Tibial nerve (tissue), 4 donors: ENCODE data around the gene NPSR1.

Experiments used
- EP300 ChIP-seq, 2 donors: sonication (generic); formaldehyde crosslinking; IDR thresholded peaks; one replicate each; pipeline ENCODE4 v1.6.1; 2017; ENCODE audit warnings: antibody characterized with exemption in 2 of 2, mild to moderate bottlenecking in 1 of 2
- POLR2A ChIP-seq, 2 donors: fragments of 450-650 bp; IDR thresholded peaks; one replicate each; pipeline ENCODE4 v1.6.1; 2017; ENCODE audit warnings: antibody characterized with exemption in 2 of 2, mild to moderate bottlenecking in 2 of 2, moderate library complexity in 2 of 2
- TF ChIP-seq, protein P1 (sequence below), 5 experiments: fragments of 200-600 bp in 3 of 5; fragments of 450-650 bp in 2 of 5; sonication (generic) in 3 of 5; IDR thresholded peaks; one replicate each; pipeline ENCODE4 v1.5.1; 2016 to 2019; ENCODE audit warnings: antibody characterized with exemption in 5 of 5, mild to moderate bottlenecking in 3 of 5, moderate library complexity in 2 of 5

DNA sequence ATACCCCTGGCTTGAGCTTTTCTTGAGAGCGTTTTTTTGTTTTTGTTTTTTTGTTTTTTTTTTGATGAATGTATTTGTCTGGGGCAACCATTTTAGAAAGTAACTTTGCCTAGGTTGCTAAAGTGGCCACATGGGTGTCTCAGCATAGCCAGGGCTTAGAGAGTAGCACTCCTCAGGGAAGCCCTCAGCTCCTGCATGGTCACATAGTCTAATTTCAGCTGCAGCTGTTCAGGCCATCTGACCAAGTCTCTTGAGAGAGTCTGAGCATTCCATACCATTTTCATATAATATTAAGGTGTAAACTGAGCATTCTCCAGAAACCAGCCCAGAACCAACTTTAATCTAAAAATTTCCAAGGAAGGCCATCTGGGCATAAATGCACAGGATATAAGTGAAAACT lies 186.4 kb downstream of the NPSR1 start:
- TF ChIP-seq, protein P1, sequence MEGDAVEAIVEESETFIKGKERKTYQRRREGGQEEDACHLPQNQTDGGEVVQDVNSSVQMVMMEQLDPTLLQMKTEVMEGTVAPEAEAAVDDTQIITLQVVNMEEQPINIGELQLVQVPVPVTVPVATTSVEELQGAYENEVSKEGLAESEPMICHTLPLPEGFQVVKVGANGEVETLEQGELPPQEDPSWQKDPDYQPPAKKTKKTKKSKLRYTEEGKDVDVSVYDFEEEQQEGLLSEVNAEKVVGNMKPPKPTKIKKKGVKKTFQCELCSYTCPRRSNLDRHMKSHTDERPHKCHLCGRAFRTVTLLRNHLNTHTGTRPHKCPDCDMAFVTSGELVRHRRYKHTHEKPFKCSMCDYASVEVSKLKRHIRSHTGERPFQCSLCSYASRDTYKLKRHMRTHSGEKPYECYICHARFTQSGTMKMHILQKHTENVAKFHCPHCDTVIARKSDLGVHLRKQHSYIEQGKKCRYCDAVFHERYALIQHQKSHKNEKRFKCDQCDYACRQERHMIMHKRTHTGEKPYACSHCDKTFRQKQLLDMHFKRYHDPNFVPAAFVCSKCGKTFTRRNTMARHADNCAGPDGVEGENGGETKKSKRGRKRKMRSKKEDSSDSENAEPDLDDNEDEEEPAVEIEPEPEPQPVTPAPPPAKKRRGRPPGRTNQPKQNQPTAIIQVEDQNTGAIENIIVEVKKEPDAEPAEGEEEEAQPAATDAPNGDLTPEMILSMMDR (IDR thresholded peaks at IDR 0.05) = no peak
- TF ChIP-seq EP300 (IDR thresholded peaks at IDR 0.05) (no peak), POLR2A (IDR thresholded peaks at IDR 0.05) (no peak)
